GM12873 (cell line): ENCODE results near the gene LSAMP.

Source experiments
- CTCF ChIP-seq: IDR thresholded peaks from 2 replicates; pipeline ENCODE4 v1.5.1; 2012; ENCODE audit warnings: low read depth, mild to moderate bottlenecking, moderate library complexity, low read length, control low read depth; ENCODE audit not compliant: insufficient read depth; ENCODE audit errors: missing control alignments

Gene LSAMP

DNA sequence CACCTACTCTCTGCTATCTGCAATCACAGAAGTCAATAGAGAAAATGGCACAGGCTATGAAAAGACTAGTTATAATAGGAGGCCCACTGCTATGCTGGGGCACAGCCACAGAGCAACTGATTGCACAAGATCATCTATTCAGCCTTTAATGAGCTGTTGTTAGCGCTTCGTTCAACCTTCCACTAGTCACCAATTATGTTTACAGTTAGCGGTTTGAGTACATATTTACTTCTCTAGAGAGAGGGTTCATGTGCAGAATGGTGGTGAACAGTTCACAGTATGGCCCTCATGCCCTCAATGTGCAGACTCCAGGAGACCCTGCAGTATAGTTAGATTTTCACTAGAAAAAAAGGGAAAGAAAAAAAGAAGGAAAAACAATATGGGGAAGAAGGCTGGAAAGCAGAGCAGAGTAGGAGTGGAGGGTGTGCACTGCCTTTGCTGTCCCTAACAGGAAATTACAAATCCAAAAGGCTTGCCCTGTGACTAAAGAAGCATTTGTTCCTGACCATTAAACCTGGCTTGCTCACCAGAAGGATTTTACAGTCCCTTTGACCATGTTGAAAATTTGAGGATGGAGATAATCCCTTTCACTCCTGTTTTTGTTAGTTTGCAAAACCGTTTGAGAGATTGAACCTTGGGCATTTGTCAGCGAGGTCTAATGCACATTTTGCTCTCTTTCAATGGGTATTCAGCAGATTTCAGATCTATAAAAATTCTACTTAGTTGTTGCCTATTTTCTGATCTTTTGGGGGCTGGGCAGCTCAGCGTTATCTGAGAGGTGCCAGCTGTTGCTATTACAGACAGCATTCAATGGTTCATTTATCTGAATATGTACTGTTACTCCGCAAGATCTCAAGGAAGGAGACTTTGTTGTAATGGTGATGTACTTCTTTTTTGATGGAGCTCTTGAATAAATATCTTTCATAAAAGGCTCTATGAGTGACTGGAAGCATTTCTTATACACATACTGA lies 296.1 kb downstream of the LSAMP start:
- TF ChIP-seq CTCF = no peak

GRCh38 chr3:116145613-116146012 lies 299.7 kb downstream of the LSAMP start:
- no peak for TF ChIP-seq CTCF

GRCh38 chr3:116141724-116142123 lies 303.6 kb downstream of the LSAMP start:
- TF ChIP-seq CTCF = no peak

GRCh38 chr3:116140100-116140689 lies 305.1 kb downstream of the LSAMP start:
- TF ChIP-seq CTCF = peak; percentile 76

GRCh38 chr3:116139641-116140040 lies 305.6 kb downstream of the LSAMP start:
- no peak for TF ChIP-seq CTCF

- no peak for TF ChIP-seq CTCF
Observed at GRCh38 chr3:116135457-116136085, 309.7 kb downstream of the LSAMP start.
